Activated naive CD8-positive, alpha-beta T cell treated with anti-CD3 and anti-CD28 coated beads, Interleukin-2, amount 10 ng/mL, durations not matched to agents 7 days and 5 days (primary cell): ENCODE results near the gene SPRED2. TPM values are rescaled to one million over a fixed set of nuclear protein-coding genes. Genes with fewer than 3 reads are reported as not detected.

Experiments used
- ATAC-seq: fragments of 150-1000 bp; cut with Tn5 transposase; one replicate; pipeline ENCODE4 v1.10.0; 2021; ENCODE audit warnings: low read depth, moderate library complexity
- POLR2A ChIA-PET: fragments of 350-600 bp; sonication (Branson Sonifier 250); formaldehyde crosslinking; loops from one replicate; lab custom pipeline; 2021; ENCODE audit warnings: antibody characterized with exemption; lab: Charles Lee
- DNase-seq: peaks from one replicate; pipeline ENCODE4 v3.0.0; 2021
- H3K27ac Mint-ChIP-seq: one replicate; pipeline ENCODE4 v1.8.0; 2022; ENCODE audit warnings: mild to moderate bottlenecking, mixed read lengths
- H3K27me3 Mint-ChIP-seq: one replicate; pipeline ENCODE4 v1.8.0; 2022; ENCODE audit warnings: mild to moderate bottlenecking, moderate library complexity, mixed read lengths
- H3K36me3 Mint-ChIP-seq: one replicate; pipeline ENCODE4 v1.8.0; 2021; ENCODE audit warnings: mild to moderate bottlenecking, mixed read lengths
- H3K4me1 Mint-ChIP-seq: one replicate; pipeline ENCODE4 v1.8.0; 2021; ENCODE audit warnings: mixed read lengths
- H3K4me3 Mint-ChIP-seq: one replicate; pipeline ENCODE4 v1.8.0; 2022; ENCODE audit warnings: mild to moderate bottlenecking, moderate library complexity, mixed read lengths
- H3K9me3 Mint-ChIP-seq: one replicate; pipeline ENCODE4 v1.8.0; 2021; ENCODE audit warnings: mixed read lengths
- total RNA-seq, 2 experiments: library from RNA; stranded (reverse); gene quantifications; one replicate each; pipeline ENCODE4 v1.2.3, GENCODE V29; 2021

Gene SPRED2
- total RNA-seq, 2 experiments from 2014 or later, result 9.3 to 9.9 TPM

GRCh38 chr2:65281627-65282351 lies 150.6 kb downstream of the SPRED2 start:
- ATAC-seq, result no peak
- Mint-ChIP-seq H3K27me3 (peaks cover 13% of the 10 kb centered on the region), H3K27ac (no peak overlapping the region), H3K4me1 (peaks cover 10% of the 10 kb centered on the region), H3K4me3 (no peak overlapping the region), H3K9me3 (no peaks in the 10 kb centered on the region), H3K36me3 (no peaks in the 10 kb centered on the region)
- DNase-seq, result no peak
- POLR2A ChIA-PET, result no interaction called here

- no peaks in the 10 kb centered on the region for H3K36me3 Mint-ChIP-seq
- no peak overlapping the region for H3K4me3 Mint-ChIP-seq
- POLR2A ChIA-PET, result no interaction called here
- DNase-seq (no peak), ATAC-seq (no peak)
- H3K27ac Mint-ChIP-seq, result no peak overlapping the region
- peaks cover 1% of the 10 kb centered on the region for H3K27me3 Mint-ChIP-seq
- H3K9me3 Mint-ChIP-seq, result no peaks in the 10 kb centered on the region
- peaks cover 10% of the 10 kb centered on the region for H3K4me1 Mint-ChIP-seq
Observed at GRCh38 chr2:65279756-65280155, 152.6 kb downstream of the SPRED2 start.

- DNase-seq (no peak), ATAC-seq (peak; percentile 31)
- Mint-ChIP-seq H3K27me3 (peaks cover 1% of the 10 kb centered on the region), H3K9me3 (no peaks in the 10 kb centered on the region), H3K36me3 (peaks cover 2% of the 10 kb centered on the region), H3K27ac (no peak overlapping the region), H3K4me1 (peaks cover 10% of the 10 kb centered on the region), H3K4me3 (no peak overlapping the region)
- POLR2A ChIA-PET, result interaction anchor here (1.3 kb wide), 1 partner anchor 17 kb away, joined by 4 read pairs; no protein-coding TSS in a partner anchor
Observed at GRCh38 chr2:65278531-65278981, 153.8 kb downstream of the SPRED2 start.

GRCh38 chr2:65277791-65278483 lies 154.5 kb downstream of the SPRED2 start:
- ATAC-seq, result peak; percentile 41
- Mint-ChIP-seq H3K36me3 (peaks cover 3% of the 10 kb centered on the region), H3K4me3 (no peak overlapping the region), H3K9me3 (no peaks in the 10 kb centered on the region), H3K27ac (no peak overlapping the region), H3K27me3 (peaks cover 1% of the 10 kb centered on the region), H3K4me1 (peaks cover 12% of the 10 kb centered on the region)
- DNase-seq, result no peak
- POLR2A ChIA-PET, result interaction anchor here (1.3 kb wide), 1 partner anchor 17 kb away, joined by 4 read pairs; no protein-coding TSS in a partner anchor

GRCh38 chr2:65277118-65277517 lies 155.3 kb downstream of the SPRED2 start:
- Mint-ChIP-seq H3K9me3 (no peaks in the 10 kb centered on the region), H3K4me1 (peaks cover 12% of the 10 kb centered on the region), H3K36me3 (peaks cover 6% of the 10 kb centered on the region), H3K27ac (no peak overlapping the region), H3K4me3 (no peak overlapping the region), H3K27me3 (peaks cover 1% of the 10 kb centered on the region)
- no peak for ATAC-seq
- POLR2A ChIA-PET, result no interaction called here
- DNase-seq, result no peak

GRCh38 chr2:65276609-65277008 lies 155.8 kb downstream of the SPRED2 start:
- H3K27ac Mint-ChIP-seq, result no peak overlapping the region
- POLR2A ChIA-PET, result no interaction called here
- peaks cover 7% of the 10 kb centered on the region for H3K36me3 Mint-ChIP-seq
- no peak for ATAC-seq
- no peak for DNase-seq
- H3K9me3 Mint-ChIP-seq, result no peaks in the 10 kb centered on the region
- H3K27me3 Mint-ChIP-seq, result peaks cover 1% of the 10 kb centered on the region
- no peak overlapping the region for H3K4me3 Mint-ChIP-seq
- H3K4me1 Mint-ChIP-seq, result peaks cover 12% of the 10 kb centered on the region

- POLR2A ChIA-PET, result interaction anchor here (1.0 kb wide), 1 partner anchor 11 kb away, joined by 3 read pairs; no protein-coding TSS in a partner anchor
- no peak for DNase-seq
- no peak overlapping the region for H3K27ac Mint-ChIP-seq
- no peak for ATAC-seq
- no peak overlapping the region for H3K4me3 Mint-ChIP-seq
- H3K27me3 Mint-ChIP-seq, result peaks cover 1% of the 10 kb centered on the region
- H3K36me3 Mint-ChIP-seq, result peaks cover 11% of the 10 kb centered on the region
- H3K9me3 Mint-ChIP-seq, result no peaks in the 10 kb centered on the region
- peaks cover 12% of the 10 kb centered on the region for H3K4me1 Mint-ChIP-seq
Observed at GRCh38 chr2:65275141-65275915, 157.1 kb downstream of the SPRED2 start.

- Mint-ChIP-seq H3K36me3 (peaks cover 12% of the 10 kb centered on the region), H3K27me3 (no peaks in the 10 kb centered on the region), H3K4me3 (no peak overlapping the region), H3K9me3 (no peaks in the 10 kb centered on the region), H3K4me1 (peaks cover 4% of the 10 kb centered on the region), H3K27ac (no peak overlapping the region)
- POLR2A ChIA-PET, result no interaction called here
- DNase-seq (no peak), ATAC-seq (no peak)
Observed at GRCh38 chr2:65273344-65273743, 159.1 kb downstream of the SPRED2 start.

- Mint-ChIP-seq H3K9me3 (no peaks in the 10 kb centered on the region), H3K4me3 (no peak overlapping the region), H3K27ac (no peak overlapping the region), H3K27me3 (no peaks in the 10 kb centered on the region), H3K36me3 (peaks cover 34% of the 10 kb centered on the region), H3K4me1 (peaks cover 11% of the 10 kb centered on the region)
- ATAC-seq (no peak), DNase-seq (no peak)
- POLR2A ChIA-PET, result no interaction called here
Observed at GRCh38 chr2:65268957-65269356, 163.4 kb downstream of the SPRED2 start.

GRCh38 chr2:65267008-65267407 lies 165.4 kb downstream of the SPRED2 start:
- DNase-seq (no peak), ATAC-seq (no peak)
- POLR2A ChIA-PET, result interaction anchor here (1.1 kb wide), 1 partner anchor 34 kb away, joined by 4 read pairs; no protein-coding TSS in a partner anchor
- Mint-ChIP-seq H3K27me3 (no peaks in the 10 kb centered on the region), H3K36me3 (peaks cover 28% of the 10 kb centered on the region), H3K27ac (peak overlapping the region; percentile 44), H3K4me3 (no peak overlapping the region), H3K4me1 (peaks cover 10% of the 10 kb centered on the region), H3K9me3 (no peaks in the 10 kb centered on the region)

GRCh38 chr2:65265671-65266045 lies 166.7 kb downstream of the SPRED2 start:
- Mint-ChIP-seq H3K27me3 (no peaks in the 10 kb centered on the region), H3K36me3 (peaks cover 29% of the 10 kb centered on the region), H3K9me3 (no peaks in the 10 kb centered on the region), H3K4me1 (peaks cover 17% of the 10 kb centered on the region), H3K27ac (no peak overlapping the region), H3K4me3 (no peak overlapping the region)
- ATAC-seq (no peak), DNase-seq (no peak)
- POLR2A ChIA-PET, result no interaction called here

- H3K27me3 Mint-ChIP-seq, result no peaks in the 10 kb centered on the region
- H3K4me3 Mint-ChIP-seq, result no peak overlapping the region
- DNase-seq (no peak), ATAC-seq (no peak)
- peaks cover 27% of the 10 kb centered on the region for H3K36me3 Mint-ChIP-seq
- POLR2A ChIA-PET, result no interaction called here
- no peak overlapping the region for H3K27ac Mint-ChIP-seq
- H3K4me1 Mint-ChIP-seq, result peaks cover 17% of the 10 kb centered on the region
- H3K9me3 Mint-ChIP-seq, result no peaks in the 10 kb centered on the region
Observed at GRCh38 chr2:65264821-65265670, 167.4 kb downstream of the SPRED2 start.
